Skin epidermis (tissue), 12 donors: Measurements from ENCODE around the gene ECHS1.
"Not testable (repeated sequence)": the region's sequence is repeated elsewhere in the genome, so short reads cannot be mapped to it uniquely, and the experiment has no call there.

ENCODE experiments used
- H3K27ac ChIP-seq, 21 experiments: fragments of 200-600 bp; sonication (generic) in 11 of 21; one replicate each; pipeline ENCODE4 v1.5.0; 2020; ENCODE audit warnings: mild to moderate bottlenecking in 3 of 21, inconsistent platforms in 2 of 21, moderate library complexity in 2 of 21
- H3K4me3 ChIP-seq, 7 experiments: fragments of 200-600 bp; sonication (generic) in 2 of 7; one replicate each; pipeline ENCODE4 v1.5.0; 2020; ENCODE audit warnings: inconsistent platforms in 2 of 7, mild to moderate bottlenecking in 2 of 7, moderate library complexity in 1 of 7

ECHS1 gene

DNA sequence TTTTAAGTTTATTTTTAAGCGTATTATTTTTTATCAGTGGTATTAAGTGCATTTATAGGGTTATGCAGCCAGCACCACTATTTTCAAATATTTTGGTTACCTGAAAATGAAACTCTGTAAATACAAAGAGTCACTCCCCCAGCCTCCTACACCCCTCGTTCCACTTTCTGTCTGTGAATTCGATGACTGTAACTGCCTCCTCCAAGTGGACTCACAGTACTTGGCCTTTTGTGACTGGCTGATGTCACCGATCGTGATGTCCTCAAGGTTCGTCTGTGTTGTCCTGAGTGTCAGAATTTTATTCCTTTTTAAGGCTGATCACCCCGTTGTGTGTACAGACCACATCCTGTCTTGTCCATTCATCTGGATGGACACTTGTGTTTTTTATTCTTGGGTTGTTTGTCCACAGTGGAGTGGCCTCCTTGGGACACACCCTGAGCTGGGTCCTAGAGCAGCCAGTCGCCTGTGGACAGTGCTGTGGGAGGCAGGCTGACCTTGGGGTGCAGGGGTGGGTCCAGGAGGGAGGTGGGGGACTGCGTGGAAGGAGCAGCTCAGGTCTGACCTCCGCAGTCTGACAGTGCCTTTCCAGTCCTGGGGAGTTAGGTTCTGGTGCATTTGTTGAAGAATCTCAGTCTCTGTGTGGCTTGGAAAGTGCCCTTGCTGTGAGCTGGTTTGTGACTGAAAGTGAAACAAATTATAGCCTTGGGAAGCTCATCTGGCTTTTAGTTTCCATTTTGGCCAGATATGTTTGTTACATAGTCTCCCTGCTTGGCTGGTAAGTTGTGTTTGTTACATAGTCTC lies 27.7 kb upstream of the ECHS1 start:
- Histone ChIP-seq H3K27ac (peak overlapping the region in 4 of 21 experiments; percentile 14 to 81 (median 64)), H3K4me3 (no peak overlapping the region)

DNA sequence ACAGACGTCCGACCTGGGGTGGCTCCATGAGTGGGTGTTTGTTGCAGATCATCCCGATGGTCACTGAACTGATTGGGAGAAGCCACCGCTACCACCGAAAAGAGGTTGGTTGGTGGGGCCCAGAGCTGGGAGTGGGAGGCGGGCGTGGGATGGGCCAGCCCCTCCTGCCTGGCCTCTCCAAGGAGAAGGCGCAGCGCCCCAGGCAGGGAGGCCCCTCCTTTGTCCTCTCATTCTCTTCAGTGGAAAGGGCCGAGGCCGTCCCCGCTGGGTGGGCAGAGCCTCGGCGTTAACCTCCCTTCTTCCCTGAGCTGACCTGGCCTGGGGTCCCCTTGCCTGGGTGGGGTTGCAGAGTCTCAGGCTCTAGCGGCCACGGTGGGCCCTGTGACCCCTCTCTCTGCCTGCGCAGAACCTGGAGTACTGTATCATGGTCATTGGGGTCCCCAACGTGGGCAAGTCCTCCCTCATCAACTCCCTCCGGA lies 26.0 kb upstream of the ECHS1 start:
- Histone ChIP-seq H3K4me3 (no peak overlapping the region), H3K27ac (no peak overlapping the region)

DNA sequence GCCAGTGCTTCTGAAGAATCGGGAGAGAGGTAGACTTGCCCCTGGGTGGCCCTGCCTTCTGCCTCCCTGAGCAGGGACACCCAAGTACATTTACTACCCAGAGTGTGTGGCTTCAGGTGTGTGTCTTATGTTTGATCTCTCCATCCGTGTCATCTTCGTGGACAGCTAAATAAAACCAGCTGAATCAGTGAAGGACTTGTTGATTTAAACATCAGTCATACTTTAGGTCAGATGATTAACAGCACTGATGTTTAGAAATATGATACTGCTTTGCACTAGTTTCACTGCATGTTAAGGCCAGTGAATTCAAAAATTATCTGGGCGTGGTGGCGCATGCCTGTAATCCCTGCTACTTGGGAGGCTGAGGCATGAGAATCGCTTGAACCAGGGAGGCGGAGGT lies 24.8 kb upstream of the ECHS1 start:
- H3K4me3 ChIP-seq: no peak overlapping the region
- H3K27ac ChIP-seq: no peak overlapping the region

DNA sequence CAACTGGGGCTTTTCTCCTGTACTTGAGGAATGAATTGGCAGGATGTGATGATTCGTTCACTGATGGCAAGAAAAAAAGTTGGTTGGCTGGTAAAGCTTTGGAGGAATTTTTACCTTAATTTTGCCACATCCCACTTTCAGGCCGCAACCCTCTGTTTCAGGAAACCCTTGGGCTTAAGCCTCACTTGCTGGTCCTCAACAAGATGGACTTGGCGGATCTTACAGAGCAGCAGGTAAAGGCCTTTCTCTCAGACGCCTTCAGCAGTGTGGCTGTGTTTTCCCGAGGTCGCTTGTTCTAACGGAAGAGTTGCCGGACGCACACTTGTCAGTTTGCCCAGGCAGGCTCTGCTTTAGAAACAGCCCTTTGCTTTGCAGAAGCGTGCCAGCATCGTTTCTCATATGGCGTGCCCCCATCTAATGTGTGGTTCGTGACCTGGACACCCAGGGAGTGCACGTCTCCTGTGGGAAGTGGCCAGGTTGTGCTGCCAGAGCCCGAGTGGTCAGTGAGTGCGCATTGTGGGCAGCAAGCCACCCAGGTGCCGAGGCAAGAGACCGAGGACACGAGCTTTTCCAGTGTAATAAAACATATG lies 23.0 kb upstream of the ECHS1 start:
- no peak overlapping the region for H3K4me3 ChIP-seq
- H3K27ac ChIP-seq: no peak overlapping the region

DNA sequence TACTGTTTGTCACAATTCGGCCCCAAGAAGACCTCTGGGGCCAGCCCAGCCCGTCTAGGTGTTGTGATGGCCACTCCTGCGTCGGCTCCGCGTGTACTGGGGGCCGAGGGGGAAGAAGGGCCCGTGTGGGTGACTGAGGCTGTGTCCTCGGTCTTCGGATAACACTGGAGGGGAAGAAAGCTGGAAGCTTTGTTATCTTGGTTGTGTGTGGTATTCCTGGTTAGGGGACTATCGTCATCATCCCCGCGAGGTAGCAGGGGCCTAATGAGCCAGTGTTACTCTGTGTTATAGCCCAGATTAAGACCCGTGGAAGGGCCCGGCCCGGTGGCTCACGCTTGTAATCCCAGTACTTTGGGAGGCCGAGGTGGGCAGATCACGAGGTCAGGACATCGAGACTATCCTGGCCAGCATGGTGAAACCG lies 21.7 kb upstream of the ECHS1 start:
- Histone ChIP-seq H3K4me3 (peak overlapping the region; percentile 59 to 99 (median 90)), H3K27ac (peak overlapping the region; percentile 63 to 96 (median 91))

DNA sequence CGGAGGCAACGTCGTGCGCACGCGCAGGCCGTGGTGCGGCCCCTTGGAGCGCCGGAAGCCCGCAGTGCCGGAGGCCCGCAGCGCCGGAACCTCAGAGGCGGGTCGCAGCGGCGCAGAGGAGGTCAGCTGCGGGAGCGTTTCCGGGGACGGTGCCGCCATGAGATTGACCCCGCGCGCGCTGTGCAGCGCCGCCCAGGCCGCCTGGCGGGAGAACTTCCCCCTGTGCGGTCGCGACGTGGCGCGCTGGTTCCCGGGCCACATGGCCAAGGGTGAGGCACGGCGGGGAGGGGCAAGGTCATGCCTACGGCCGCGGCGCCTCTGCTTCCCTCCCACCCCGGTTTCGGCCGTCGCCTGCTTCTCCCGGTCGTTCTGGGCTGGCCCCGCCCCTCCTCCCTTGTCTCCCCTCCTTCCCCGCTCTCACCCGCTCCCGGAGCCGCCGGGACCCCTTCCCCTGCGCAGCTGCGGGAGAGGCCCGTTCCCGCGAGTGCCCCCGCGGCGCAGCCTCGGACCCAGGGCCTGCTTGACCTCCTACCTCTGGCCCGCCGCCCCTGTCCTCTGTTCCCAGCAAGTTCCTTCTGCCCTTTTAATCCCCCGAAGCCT lies 21.0 kb upstream of the ECHS1 start, which contains the start of gene MTG1:
TSS of gene MTG1 (plus strand) at position 94 of the 600 bp plus-strand sequence. CDS start at position 158, 64 bp downstream.
- H3K27ac ChIP-seq: peak within 1 kb of the TSS; percentile 63 to 97 (median 91)
- peak within 1 kb of the TSS; percentile 59 to 99 (median 90) for H3K4me3 ChIP-seq

DNA sequence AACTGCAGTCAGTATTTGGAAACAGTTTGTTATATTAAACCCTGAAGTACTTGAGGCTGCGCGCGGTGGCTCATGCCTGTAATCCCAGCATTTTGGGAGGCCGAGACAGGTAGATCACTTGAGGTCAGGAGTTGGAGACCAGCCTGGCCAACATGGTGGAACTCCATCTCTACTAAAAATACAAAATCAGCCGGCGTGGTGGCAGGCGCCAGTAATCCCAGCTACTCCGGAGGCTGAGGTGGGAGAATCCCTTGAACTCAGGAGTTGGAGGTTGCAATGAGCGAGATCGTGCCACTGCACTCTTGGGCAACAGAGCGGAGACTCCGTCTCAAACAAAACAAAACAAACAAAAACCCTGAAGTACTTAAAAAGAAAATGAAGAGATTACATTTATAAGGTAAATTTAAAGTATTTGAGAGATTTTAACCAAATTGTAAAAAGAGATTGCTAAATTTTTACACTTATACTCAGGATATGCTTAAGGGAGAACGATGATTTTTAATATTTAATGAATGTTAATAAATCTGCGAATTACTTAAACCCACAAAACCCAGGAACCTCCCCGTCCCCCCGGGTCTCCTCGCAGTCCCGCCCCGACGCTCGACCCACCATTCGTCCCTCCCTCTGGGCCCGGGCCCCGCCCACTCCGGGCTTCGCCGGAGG lies 20.4 kb upstream of the ECHS1 start:
- H3K27ac ChIP-seq: peak overlapping the region in 16 of 21 experiments; percentile 25 to 96 (median 90)
- H3K4me3 ChIP-seq: peak overlapping the region; percentile 59 to 99 (median 90)

DNA sequence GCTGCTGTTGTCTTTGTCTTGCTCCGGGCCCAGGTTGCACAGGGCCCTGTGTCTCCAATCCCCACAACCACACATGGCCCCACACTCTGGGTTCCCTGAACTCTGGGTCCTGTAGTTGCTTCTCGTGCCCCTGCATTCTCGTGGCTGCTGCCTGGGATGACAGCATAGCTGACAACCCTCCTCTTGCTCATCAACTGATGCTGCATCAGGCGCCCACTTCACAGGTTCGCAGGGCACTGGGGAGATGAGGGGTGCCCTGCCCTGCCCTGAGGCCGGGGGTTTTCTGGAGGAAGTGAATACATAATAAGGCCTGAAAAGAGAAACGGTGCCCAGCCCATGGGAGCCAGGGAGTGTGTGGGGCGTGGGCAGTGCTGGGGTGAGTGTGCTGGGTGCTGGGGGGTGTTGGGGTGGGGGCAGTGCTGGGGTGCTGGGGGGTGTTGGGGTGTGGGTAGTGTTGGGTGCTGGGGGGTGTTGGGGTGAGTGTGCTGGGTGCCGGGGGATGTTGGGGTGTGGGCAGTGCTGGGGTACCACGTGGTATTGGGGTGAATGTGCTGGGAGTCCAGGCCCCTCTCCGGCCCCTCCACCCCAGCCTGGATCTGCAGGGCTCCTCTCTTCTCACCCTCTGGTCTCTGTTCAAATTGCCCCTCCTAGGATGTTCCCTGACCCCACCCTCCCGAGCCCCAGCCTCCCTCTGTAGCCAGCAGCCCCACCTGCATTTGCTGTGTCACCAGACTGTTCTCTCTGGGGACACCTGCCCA lies 18.8 kb upstream of the ECHS1 start:
- H3K27ac ChIP-seq: peak overlapping the region in 6 of 21 experiments; percentile 5 to 97 (median 34)

DNA sequence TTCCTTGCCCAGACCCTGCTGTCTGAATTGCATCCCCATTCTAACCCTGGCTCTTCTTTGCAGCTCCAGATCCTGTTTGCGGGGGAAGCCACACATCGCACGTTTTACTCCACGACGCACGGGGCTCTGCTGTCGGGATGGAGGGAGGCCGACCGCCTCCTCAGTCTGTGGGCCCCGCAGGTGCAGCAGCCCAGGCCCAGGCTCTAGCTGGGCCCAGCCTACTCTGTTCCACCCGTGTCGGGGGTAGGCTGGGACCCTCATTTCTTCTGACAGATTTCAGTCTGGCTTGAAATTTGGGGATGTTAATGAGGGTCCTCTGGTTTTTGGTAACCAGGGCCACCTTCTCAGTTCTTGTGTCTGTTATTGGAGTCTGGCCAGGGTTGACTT lies 18.1 kb upstream of the ECHS1 start:
- no peak overlapping the region for H3K4me3 ChIP-seq
- peak overlapping the region in 8 of 21 experiments; percentile 4 to 97 (median 46) for H3K27ac ChIP-seq

More for the DNA sequence above, 18.8 kb upstream of the ECHS1 start:
- no peak overlapping the region for H3K4me3 ChIP-seq

DNA sequence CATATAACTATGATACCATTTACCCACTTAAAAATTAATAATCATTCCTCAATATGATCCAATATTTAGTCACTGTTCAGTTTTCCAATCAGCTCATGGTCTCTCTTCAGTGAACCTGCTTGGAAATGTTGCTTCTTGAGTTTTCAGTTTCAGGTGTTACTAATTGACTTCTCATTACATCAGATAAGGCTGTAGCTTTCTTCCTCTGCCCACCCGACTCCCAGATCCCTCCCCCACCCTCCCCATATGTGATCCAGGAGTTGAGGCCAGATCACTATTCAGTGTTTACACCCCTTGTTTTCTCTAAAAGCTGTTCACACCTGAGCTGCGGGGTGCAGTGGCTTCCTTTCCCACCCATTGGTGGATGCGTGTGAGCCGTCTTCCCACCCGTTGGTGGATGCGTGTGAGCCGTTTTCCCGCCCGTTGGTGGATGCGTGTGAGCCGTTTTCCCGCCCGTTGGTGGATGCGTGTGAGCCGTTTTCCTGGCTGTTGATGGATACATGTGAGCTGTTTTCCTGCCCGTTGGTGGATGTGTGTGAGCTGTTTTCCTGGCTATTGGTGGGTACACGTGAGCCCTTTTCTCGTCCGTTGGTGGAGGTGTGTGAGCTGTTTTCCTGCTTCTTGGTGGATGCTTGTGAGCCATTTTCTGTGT lies 17.6 kb upstream of the ECHS1 start:
- Histone ChIP-seq H3K4me3 (no peak overlapping the region), H3K27ac (peak overlapping the region in 11 of 21 experiments; percentile 14 to 97 (median 71))

DNA sequence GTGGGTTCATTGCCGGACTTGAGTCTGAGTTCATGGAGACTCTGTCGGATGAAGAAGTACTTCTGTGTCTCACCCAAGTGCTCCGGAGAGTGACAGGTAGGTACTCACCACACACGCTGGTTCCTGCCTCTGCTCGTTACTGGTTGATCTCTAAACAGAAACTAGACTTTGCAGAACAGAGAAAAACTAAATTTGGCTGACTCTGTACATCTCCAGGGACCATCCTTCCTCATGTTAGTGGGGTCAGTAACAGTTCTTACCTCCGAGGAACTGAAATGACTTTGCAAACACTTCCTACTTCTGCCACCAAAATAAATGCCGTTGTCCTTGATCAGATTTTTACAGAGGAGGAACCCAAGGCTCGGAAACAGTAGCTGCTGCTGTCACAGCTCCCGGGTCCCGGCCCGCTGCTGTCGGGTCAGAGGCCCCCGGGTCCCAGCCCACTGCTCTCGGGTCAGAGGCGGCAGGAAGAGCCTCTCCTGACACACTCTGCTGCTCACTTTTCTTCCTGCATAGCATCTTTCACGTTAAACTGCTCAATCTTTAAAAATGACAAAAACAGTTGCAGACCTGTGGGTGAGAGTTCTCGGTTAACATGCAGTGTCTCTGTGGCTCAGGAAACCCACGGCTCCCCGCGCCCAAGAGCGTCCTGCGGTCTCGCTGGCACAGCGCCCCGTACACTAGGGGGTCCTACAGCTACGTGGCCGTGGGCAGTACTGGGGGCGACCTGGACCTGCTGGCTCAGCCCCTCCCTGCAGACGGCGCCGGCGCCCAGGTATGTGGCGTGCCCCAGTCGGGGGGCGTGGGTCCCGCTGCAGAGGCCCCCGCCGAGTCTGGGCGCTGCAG lies 16.0 kb upstream of the ECHS1 start:
- Histone ChIP-seq H3K27ac (peak overlapping the region in 16 of 21 experiments; percentile 7 to 97 (median 74)), H3K4me3 (peak overlapping the region in 5 of 7 experiments; percentile 1 to 27 (median 8))

DNA sequence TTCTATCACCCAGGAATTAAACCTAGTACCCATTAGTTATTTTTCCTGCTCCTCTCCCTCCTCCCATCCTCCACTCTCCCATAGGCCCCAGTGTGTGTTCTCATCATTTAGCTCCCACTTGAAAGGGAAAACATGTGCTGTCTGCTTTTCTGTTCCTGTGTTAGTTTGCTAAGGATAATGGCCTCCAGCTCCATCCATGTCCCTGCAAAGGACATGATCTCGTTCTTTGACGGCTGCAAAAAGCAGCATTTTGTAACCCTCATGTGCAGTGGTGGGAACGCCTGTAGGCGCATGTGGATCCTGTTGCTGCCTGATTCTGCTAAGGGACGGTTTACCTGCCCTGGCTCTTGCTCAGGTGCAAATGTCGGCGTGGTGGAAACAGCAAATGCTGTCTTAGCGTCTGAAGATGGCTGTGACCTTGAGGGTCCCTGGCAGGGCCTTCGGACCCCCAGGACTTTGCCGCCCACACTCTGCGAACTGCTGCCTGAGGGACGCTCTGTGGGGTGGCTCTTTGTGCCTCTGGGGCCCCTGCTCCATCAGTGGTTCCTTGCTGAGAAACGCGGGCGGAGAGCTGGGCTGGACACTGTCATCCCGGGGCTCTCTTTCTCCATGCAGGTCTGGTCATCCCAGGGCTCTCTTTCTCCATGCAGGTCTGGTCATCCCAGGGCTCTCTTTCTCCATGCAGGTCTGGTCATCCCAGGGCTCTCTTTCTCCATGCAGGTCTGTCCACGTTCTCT lies 15.2 kb upstream of the ECHS1 start:
- Histone ChIP-seq H3K27ac (peak overlapping the region in 11 of 21 experiments; percentile 2 to 97 (median 80)), H3K4me3 (peak overlapping the region in 1 of 7 experiments; percentile 11)

DNA sequence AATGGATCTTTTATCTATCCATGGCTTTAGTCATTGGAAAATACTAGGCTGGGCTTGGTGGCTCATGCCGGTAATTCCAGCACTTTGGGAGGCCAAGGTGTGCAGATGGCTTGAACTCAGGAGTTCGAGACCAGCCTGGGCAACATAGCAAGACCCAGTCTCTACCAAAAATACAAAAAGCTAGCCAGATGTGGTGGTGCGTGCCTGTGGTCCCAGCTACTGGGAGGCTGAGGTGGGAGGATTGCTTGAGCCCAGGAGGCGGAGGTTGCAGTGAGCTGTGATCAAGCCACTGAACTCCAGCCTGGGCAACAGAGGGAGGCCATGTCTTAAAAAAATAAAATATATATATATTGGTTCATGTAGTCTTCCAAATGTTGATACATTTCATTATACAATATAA lies 13.8 kb upstream of the ECHS1 start:
- not testable (repeated sequence) for H3K27ac ChIP-seq, H3K4me3 ChIP-seq

DNA sequence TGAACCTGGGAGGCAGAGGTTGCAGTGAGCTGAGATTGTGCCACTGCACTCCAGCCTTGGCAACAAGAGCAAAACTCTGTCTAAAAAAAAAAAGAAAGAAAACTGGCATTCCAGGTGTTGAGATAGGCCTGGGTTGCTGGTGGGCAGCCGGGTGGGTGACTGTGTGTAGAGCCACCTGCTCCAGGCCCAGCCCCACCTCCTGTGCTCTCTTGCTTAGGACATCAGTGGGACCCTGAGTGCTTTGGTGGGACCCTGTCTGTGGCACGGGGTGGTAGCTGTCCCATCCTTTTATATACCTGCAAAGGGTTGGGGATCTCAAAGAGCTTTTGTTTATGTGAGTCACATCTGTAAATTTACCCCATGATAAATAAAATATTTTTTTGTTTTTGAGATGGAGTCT lies 12.1 kb upstream of the ECHS1 start:
- no peak overlapping the region for H3K27ac ChIP-seq
- no peak overlapping the region for H3K4me3 ChIP-seq

DNA sequence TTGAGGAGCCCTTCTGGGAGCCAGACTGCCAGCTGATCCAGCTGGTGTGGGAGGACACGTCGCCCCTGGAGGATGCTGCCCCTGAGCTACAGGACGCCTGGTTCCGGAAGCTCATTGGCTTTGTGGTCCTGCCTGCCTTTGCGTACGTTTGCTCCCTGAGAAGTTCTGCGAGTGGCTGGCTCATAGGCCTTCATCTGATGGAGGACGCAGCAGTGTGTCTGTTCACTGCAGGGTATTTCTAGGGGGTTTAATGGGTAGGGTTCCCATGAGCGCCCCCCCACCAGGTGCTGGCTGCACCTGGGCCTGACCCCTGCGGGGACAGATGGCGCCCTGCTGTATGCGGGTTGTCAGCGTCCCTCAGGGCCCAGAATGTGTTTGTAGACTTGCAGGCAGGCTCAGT lies 10.9 kb upstream of the ECHS1 start:
- no peak overlapping the region for H3K4me3 ChIP-seq
- no peak overlapping the region for H3K27ac ChIP-seq

DNA sequence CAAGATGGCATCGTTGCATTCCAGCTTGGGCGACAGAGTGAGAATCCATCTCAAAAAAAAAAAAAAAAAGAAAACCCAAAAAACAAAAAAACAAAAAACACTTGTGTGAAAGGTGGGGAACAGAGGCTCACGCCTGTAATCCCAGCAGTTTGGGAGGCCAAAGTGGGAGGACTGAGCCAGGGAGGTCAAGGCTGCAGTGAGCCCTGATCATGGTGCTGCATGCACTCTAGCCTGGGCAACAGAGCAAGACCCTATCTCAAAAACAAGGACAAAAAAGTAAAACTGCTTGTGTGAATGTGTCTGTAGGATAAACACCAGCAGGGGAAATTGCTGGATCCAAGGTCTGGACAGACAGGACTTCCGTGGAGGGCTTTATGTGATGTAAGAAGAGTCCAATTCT lies 10.4 kb upstream of the ECHS1 start:
- no peak overlapping the region for H3K4me3 ChIP-seq
- no peak overlapping the region for H3K27ac ChIP-seq

DNA sequence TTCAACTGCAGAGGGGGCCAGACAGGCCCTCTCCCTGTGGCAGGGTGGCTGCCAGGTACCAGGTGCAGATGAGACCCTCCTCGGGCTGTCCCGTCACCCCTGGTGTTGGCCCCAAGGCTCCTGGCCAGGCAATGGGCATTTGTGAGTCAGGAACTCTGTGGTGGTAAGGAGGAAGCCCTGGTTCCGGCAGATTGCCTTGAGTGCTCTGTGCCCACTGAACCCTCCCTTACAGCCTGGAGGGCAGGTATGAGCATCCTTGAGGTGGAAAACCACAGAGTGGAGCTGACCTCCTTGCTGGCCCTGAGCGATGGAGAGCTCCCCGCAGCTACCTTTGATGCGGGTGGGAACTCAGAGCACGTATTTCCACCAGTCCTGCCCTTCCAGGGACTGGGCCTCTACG lies 7.9 kb upstream of the ECHS1 start:
- Histone ChIP-seq H3K27ac (no peak overlapping the region), H3K4me3 (no peak overlapping the region)
